ENCODE measurements around the gene GOLGB1. TPM values are rescaled to one million over a fixed set of nuclear protein-coding genes. Genes with fewer than 3 reads are reported as not detected.

The GOLGB1 gene
- total RNA-seq, 1 donor from 2014 or later, result 63.1 TPM

- Mint-ChIP-seq H3K9me3 (ENCODE audit: unreplicated experiment) (no peaks in the 10 kb centered on the region), H3K4me1 (ENCODE audit: unreplicated experiment) (peaks cover 21% of the 10 kb centered on the region), H3K27ac (ENCODE audit: unreplicated experiment) (peak overlapping the region; percentile 87), H3K4me3 (ENCODE audit: unreplicated experiment) (no peak overlapping the region), H3K36me3 (ENCODE audit: low read depth, unreplicated experiment) (peaks cover 10% of the 10 kb centered on the region), H3K27me3 (ENCODE audit: unreplicated experiment) (no peaks in the 10 kb centered on the region)
- TF ChIP-seq, protein P1, sequence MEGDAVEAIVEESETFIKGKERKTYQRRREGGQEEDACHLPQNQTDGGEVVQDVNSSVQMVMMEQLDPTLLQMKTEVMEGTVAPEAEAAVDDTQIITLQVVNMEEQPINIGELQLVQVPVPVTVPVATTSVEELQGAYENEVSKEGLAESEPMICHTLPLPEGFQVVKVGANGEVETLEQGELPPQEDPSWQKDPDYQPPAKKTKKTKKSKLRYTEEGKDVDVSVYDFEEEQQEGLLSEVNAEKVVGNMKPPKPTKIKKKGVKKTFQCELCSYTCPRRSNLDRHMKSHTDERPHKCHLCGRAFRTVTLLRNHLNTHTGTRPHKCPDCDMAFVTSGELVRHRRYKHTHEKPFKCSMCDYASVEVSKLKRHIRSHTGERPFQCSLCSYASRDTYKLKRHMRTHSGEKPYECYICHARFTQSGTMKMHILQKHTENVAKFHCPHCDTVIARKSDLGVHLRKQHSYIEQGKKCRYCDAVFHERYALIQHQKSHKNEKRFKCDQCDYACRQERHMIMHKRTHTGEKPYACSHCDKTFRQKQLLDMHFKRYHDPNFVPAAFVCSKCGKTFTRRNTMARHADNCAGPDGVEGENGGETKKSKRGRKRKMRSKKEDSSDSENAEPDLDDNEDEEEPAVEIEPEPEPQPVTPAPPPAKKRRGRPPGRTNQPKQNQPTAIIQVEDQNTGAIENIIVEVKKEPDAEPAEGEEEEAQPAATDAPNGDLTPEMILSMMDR (IDR thresholded peaks at IDR 0.05; ENCODE audit: unreplicated experiment), result no peak
- DNase-seq (ENCODE audit: low spot score), result no peak
Observed at GRCh38 chr3:121730940-121731687, 18.4 kb downstream of the GOLGB1 start.

- H3K27me3 Mint-ChIP-seq (ENCODE audit: unreplicated experiment), result no peaks in the 10 kb centered on the region
- peaks cover 7% of the 10 kb centered on the region for H3K9me3 Mint-ChIP-seq (ENCODE audit: unreplicated experiment)
- H3K27ac Mint-ChIP-seq (ENCODE audit: unreplicated experiment), result peak overlapping the region; percentile 76
- H3K4me1 Mint-ChIP-seq (ENCODE audit: unreplicated experiment), result peaks cover 16% of the 10 kb centered on the region
- H3K36me3 Mint-ChIP-seq (ENCODE audit: low read depth, unreplicated experiment), result peaks cover 55% of the 10 kb centered on the region
- no peak for DNase-seq (ENCODE audit: low spot score)
- H3K4me3 Mint-ChIP-seq (ENCODE audit: unreplicated experiment), result peak overlapping the region; percentile 21
- TF ChIP-seq, protein P1 (IDR thresholded peaks at IDR 0.05; ENCODE audit: unreplicated experiment), result no peak
Observed at GRCh38 chr3:121724130-121724529, 25.4 kb downstream of the GOLGB1 start.

GRCh38 chr3:121723485-121723884, 26.1 kb downstream of the GOLGB1 start:
- no peaks in the 10 kb centered on the region for H3K27me3 Mint-ChIP-seq (ENCODE audit: unreplicated experiment)
- H3K36me3 Mint-ChIP-seq (ENCODE audit: low read depth, unreplicated experiment), result peaks cover 58% of the 10 kb centered on the region
- TF ChIP-seq, protein P1 (IDR thresholded peaks at IDR 0.05; ENCODE audit: unreplicated experiment), result no peak
- peaks cover 7% of the 10 kb centered on the region for H3K9me3 Mint-ChIP-seq (ENCODE audit: unreplicated experiment)
- peak overlapping the region; percentile 21 for H3K4me3 Mint-ChIP-seq (ENCODE audit: unreplicated experiment)
- no peak for DNase-seq (ENCODE audit: low spot score)
- H3K4me1 Mint-ChIP-seq (ENCODE audit: unreplicated experiment), result peaks cover 18% of the 10 kb centered on the region
- H3K27ac Mint-ChIP-seq (ENCODE audit: unreplicated experiment), result peak overlapping the region; percentile 76

- Mint-ChIP-seq H3K36me3 (ENCODE audit: low read depth, unreplicated experiment) (peaks cover 66% of the 10 kb centered on the region), H3K27ac (ENCODE audit: unreplicated experiment) (peak overlapping the region; percentile 4)
- TF ChIP-seq, protein P1 (IDR thresholded peaks at IDR 0.05; ENCODE audit: unreplicated experiment), result no peak
Observed at GRCh38 chr3:121722411-121722810, 27.1 kb downstream of the GOLGB1 start.

DNA sequence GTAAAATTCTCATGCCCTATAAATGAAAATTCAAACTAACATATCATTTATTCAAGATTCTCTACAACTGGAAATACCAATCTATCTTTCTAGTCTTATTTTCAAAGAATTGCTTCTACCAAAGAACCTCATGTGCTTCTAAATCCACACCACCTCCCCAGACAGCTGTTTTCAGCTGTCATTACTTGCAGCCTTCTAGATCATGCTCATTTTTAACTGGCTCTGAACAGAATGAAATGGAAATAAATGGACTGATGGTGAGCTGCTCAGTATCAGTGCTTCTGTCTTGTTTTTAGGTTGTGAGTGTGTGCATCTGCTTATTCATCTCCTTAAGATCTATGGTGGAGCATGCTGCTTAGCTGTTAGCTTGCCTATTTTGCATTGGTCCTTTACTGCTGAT, 29.4 kb downstream of the GOLGB1 start:
- Mint-ChIP-seq H3K27ac (ENCODE audit: unreplicated experiment) (no peak overlapping the region), H3K9me3 (ENCODE audit: unreplicated experiment) (peaks cover 7% of the 10 kb centered on the region), H3K36me3 (ENCODE audit: low read depth, unreplicated experiment) (peaks cover 70% of the 10 kb centered on the region), H3K27me3 (ENCODE audit: unreplicated experiment) (no peaks in the 10 kb centered on the region), H3K4me3 (ENCODE audit: unreplicated experiment) (no peak overlapping the region), H3K4me1 (ENCODE audit: unreplicated experiment) (peaks cover 16% of the 10 kb centered on the region)
- DNase-seq (ENCODE audit: low spot score), result no peak
- TF ChIP-seq, protein P1 (IDR thresholded peaks at IDR 0.05; ENCODE audit: unreplicated experiment), result no peak

More at GRCh38 chr3:121722411-121722810, 27.1 kb downstream of the GOLGB1 start:
- Mint-ChIP-seq H3K4me1 (ENCODE audit: unreplicated experiment) (peaks cover 16% of the 10 kb centered on the region), H3K9me3 (ENCODE audit: unreplicated experiment) (peaks cover 7% of the 10 kb centered on the region), H3K27me3 (ENCODE audit: unreplicated experiment) (no peaks in the 10 kb centered on the region), H3K4me3 (ENCODE audit: unreplicated experiment) (peak overlapping the region; percentile 30)
- no peak for DNase-seq (ENCODE audit: low spot score)

Data from endothelial cell (in vitro differentiated cells).